ENCODE measurements around the gene PCNX2. TPM values are rescaled to one million over a fixed set of nuclear protein-coding genes. Genes with fewer than 3 reads are reported as not detected.

The PCNX2 gene
- total RNA-seq, 2 donors from 2014 or later = 24.1 to 72.1 TPM

- no peak for TF ChIP-seq POLR2A (IDR thresholded peaks at IDR 0.05)
- TF ChIP-seq CTCF (IDR thresholded peaks at IDR 0.05) = no peak
- Histone ChIP-seq H3K36me3 (replicated peaks in 1 of 2; ENCODE audit: insufficient read depth in 1 of 2, low read depth in 2 of 2) (no peaks in the 10 kb centered on the region), H3K27me3 (no peaks in the 10 kb centered on the region), H3K27ac (no peak overlapping the region), H3K4me3 (no peak overlapping the region), H3K4me1 (no peaks in the 10 kb centered on the region), H3K9me3 (no peaks in the 10 kb centered on the region)
- WGBS, 2 donors = 85 to 92% methylated on average over 10 to 13 of the region's 13 CpGs
- DNase-seq (no peak), ATAC-seq (no peak)
- intact Hi-C loops (cut with DNase I) = no loop called here
Observed at GRCh38 chr1:232987774-232988140, 307.8 kb downstream of the PCNX2 start.

GRCh38 chr1:232987046-232987773, 308.3 kb downstream of the PCNX2 start:
- H3K36me3 ChIP-seq (replicated peaks in 1 of 2; ENCODE audit: insufficient read depth in 1 of 2, low read depth in 2 of 2) = no peaks in the 10 kb centered on the region
- H3K9me3 ChIP-seq = no peaks in the 10 kb centered on the region
- no peaks in the 10 kb centered on the region for H3K27me3 ChIP-seq
- no peak overlapping the region for H3K4me3 ChIP-seq
- intact Hi-C loops (cut with DNase I) = no loop called here
- H3K4me1 ChIP-seq = no peaks in the 10 kb centered on the region
- ATAC-seq (no peak), DNase-seq (no peak)
- no peak for TF ChIP-seq POLR2A (IDR thresholded peaks at IDR 0.05)
- no peak for TF ChIP-seq CTCF (IDR thresholded peaks at IDR 0.05)
- 85 to 93% methylated on average over 11 of the region's 11 CpGs for WGBS, 2 donors
- no peak overlapping the region for H3K27ac ChIP-seq

GRCh38 chr1:232986527-232986922, 309.0 kb downstream of the PCNX2 start:
- intact Hi-C loops (cut with DNase I) = no loop called here

GRCh38 chr1:232985882-232986526, 309.5 kb downstream of the PCNX2 start:
- no peak for ATAC-seq
- Histone ChIP-seq H3K4me3 (no peak overlapping the region), H3K27me3 (no peaks in the 10 kb centered on the region), H3K4me1 (no peaks in the 10 kb centered on the region), H3K36me3 (replicated peaks in 1 of 2; ENCODE audit: insufficient read depth in 1 of 2, low read depth in 2 of 2) (no peaks in the 10 kb centered on the region), H3K9me3 (no peaks in the 10 kb centered on the region), H3K27ac (no peak overlapping the region)
- 94% methylated on average over 17 to 31 of the region's 31 CpGs for WGBS, 2 donors
- intact Hi-C loops (cut with DNase I) = no loop called here
- no peak for DNase-seq
- TF ChIP-seq POLR2A (IDR thresholded peaks at IDR 0.05) (no peak), CTCF (IDR thresholded peaks at IDR 0.05) (no peak)

More at GRCh38 chr1:232986527-232986922, 309.0 kb downstream of the PCNX2 start:
- WGBS, 2 donors = 75 to 93% methylated on average over 4 to 5 of the region's 5 CpGs
- H3K4me3 ChIP-seq = no peak overlapping the region
- no peaks in the 10 kb centered on the region for H3K27me3 ChIP-seq
- DNase-seq (no peak), ATAC-seq (no peak)
- H3K27ac ChIP-seq = no peak overlapping the region
- H3K4me1 ChIP-seq = no peaks in the 10 kb centered on the region
- H3K9me3 ChIP-seq = no peaks in the 10 kb centered on the region
- TF ChIP-seq CTCF (IDR thresholded peaks at IDR 0.05) (no peak), POLR2A (IDR thresholded peaks at IDR 0.05) (no peak)
- H3K36me3 ChIP-seq (replicated peaks in 1 of 2; ENCODE audit: insufficient read depth in 1 of 2, low read depth in 2 of 2) = no peaks in the 10 kb centered on the region

Data from body of pancreas (tissue), 4 donors.